SK-N-SH (cell line): ENCODE results near the gene APRT. TPM values are rescaled to one million over a fixed set of nuclear protein-coding genes. Genes with fewer than 3 reads are reported as not detected.

ENCODE experiments used
- CTCF ChIA-PET: fragments of 300-600, 350-600 bp; formaldehyde crosslinking; extraction: SDS; loops from one replicate; lab custom pipeline; 2021; lab: Yijun Ruan, JAX
- POLR2A ChIA-PET: fragments of 350-600 bp; sonication (Branson Sonifier 250); formaldehyde crosslinking; extraction: SDS; loops from one replicate; lab custom pipeline; 2020; ENCODE audit warnings: antibody characterized with exemption, inconsistent platforms; lab: Yijun Ruan, JAX
- DNase-seq: peaks from one replicate; pipeline ENCODE4 v3.0.0; 2012
- H2AFZ ChIP-seq: fragments of 200-600 bp; sonication (generic); 2 replicates; pipeline ENCODE4 v1.8.1; 2016; ENCODE audit warnings: antibody characterized with exemption, mild to moderate bottlenecking, low read depth
- H3F3A ChIP-seq: fragments of 200-600 bp; sonication (generic); replicated peaks from 2 replicates; pipeline ENCODE3; 2016; ENCODE audit warnings: antibody characterized with exemption, mild to moderate bottlenecking; ENCODE audit not compliant: insufficient read depth
- H3K27ac ChIP-seq, 2 experiments: fragments of 200-500 bp in 1 of 2; fragments of 200-600 bp in 1 of 2; sonication (Bioruptor generic) in 1 of 2; sonication (generic), shearing (Covaris generic) in 1 of 2; 2 replicates each; pipeline versions ENCODE4 v1.5.1 to v1.6.1; 2014 to 2016; ENCODE audit warnings: low read depth in 2 of 2, inconsistent platforms in 1 of 2, low read length in 1 of 2, mild to moderate bottlenecking in 1 of 2, mixed read lengths in 1 of 2
- H3K27me3 ChIP-seq: fragments of 200-600 bp; sonication (generic), shearing (Covaris generic); 2 replicates; pipeline ENCODE4 v1.6.1; 2016; ENCODE audit warnings: mixed run types; ENCODE audit not compliant: insufficient read depth
- H3K36me3 ChIP-seq, 2 experiments: fragments of 200-500 bp in 1 of 2; fragments of 200-600 bp in 1 of 2; sonication (Bioruptor generic) in 1 of 2; sonication (generic) in 1 of 2; replicated peaks in 1 of 2; 2 replicates each; pipeline versions ENCODE3 to v1.5.1; 2014 to 2016; ENCODE audit warnings: low read length in 1 of 2, mild to moderate bottlenecking in 1 of 2; ENCODE audit not compliant: insufficient read depth in 2 of 2, control insufficient read depth in 1 of 2
- H3K4me1 ChIP-seq, 2 experiments: fragments of 200-500 bp in 1 of 2; fragments of 200-600 bp in 1 of 2; sonication (Bioruptor generic) in 1 of 2; sonication (generic), shearing (Covaris generic) in 1 of 2; 2 replicates each; pipeline versions ENCODE4 v1.5.1 to v1.6.1; 2014 to 2016; ENCODE audit warnings: low read depth in 1 of 2, low read length in 1 of 2, mixed run types in 1 of 2; ENCODE audit not compliant: insufficient read depth in 2 of 2, control insufficient read depth in 1 of 2
- H3K4me2 ChIP-seq: fragments of 200-600 bp; sonication (generic), shearing (Covaris generic); 2 replicates; pipeline ENCODE4 v1.6.1; 2017; ENCODE audit warnings: mixed run types
- H3K4me3 ChIP-seq, 2 experiments: fragments of 200-500 bp in 1 of 2; fragments of 200-600 bp in 1 of 2; sonication (Bioruptor generic) in 1 of 2; sonication (generic), shearing (Covaris generic) in 1 of 2; 2 replicates each; pipeline versions ENCODE4 v1.5.1 to v1.8.1; 2014 to 2016; ENCODE audit warnings: low read depth in 2 of 2, inconsistent platforms in 1 of 2, low read length in 1 of 2, mild to moderate bottlenecking in 1 of 2, mixed read lengths in 1 of 2, moderate library complexity in 1 of 2
- H3K79me2 ChIP-seq: fragments of 200-600 bp; sonication (generic); 2 replicates; pipeline ENCODE4 v1.8.1; 2017; ENCODE audit warnings: mild to moderate bottlenecking; ENCODE audit not compliant: insufficient read depth
- H3K9ac ChIP-seq: fragments of 200-600 bp; sonication (generic); 2 replicates; pipeline ENCODE4 v1.6.1; 2017; ENCODE audit warnings: mixed run types
- H3K9me2 ChIP-seq: fragments of 200-600 bp; sonication (generic); 2 replicates; pipeline ENCODE4 v1.6.1; 2017; ENCODE audit warnings: mixed run types
- H3K9me3 ChIP-seq: fragments of 200-600 bp; sonication (generic); 2 replicates; pipeline ENCODE4 v1.6.1; 2017; ENCODE audit warnings: mixed run types, mild to moderate bottlenecking, moderate library complexity
- H4K20me1 ChIP-seq: fragments of 200-600 bp; sonication (generic); 2 replicates; pipeline ENCODE4 v1.6.1; 2017; ENCODE audit warnings: mild to moderate bottlenecking, mixed run types; ENCODE audit not compliant: insufficient read depth
- CHD2 ChIP-seq: fragments of 150-350 bp; IDR thresholded peaks from 2 replicates; pipeline ENCODE4 v1.6.1; 2018; ENCODE audit warnings: low read length; ENCODE audit not compliant: partially characterized antibody
- ELF1 ChIP-seq: IDR thresholded peaks from 2 replicates; pipeline ENCODE4 v1.4.0; 2012
- FOSL2 ChIP-seq: IDR thresholded peaks from 2 replicates; pipeline ENCODE4 v1.4.0; 2012; ENCODE audit warnings: low read depth, mild to moderate bottlenecking, moderate library complexity, borderline replicate concordance
- FOXJ3 ChIP-seq: sonication (generic); formaldehyde crosslinking; IDR thresholded peaks from 2 replicates; pipeline ENCODE4 v1.5.1; 2020; ENCODE audit warnings: mild to moderate bottlenecking, missing genetic modification reagents
- GATA2 ChIP-seq: sonication (generic); formaldehyde crosslinking; IDR thresholded peaks from 2 replicates; pipeline ENCODE4 v1.5.0; 2020; ENCODE audit warnings: mild to moderate bottlenecking, missing genetic modification reagents
- NFIC ChIP-seq: IDR thresholded peaks from 2 replicates; pipeline ENCODE4 v1.4.0; 2012; ENCODE audit warnings: borderline replicate concordance
- RAD21 ChIP-seq: IDR thresholded peaks from 2 replicates; pipeline ENCODE4 v1.6.1; 2012; ENCODE audit warnings: mild to moderate bottlenecking, low read length
- SIN3A ChIP-seq: IDR thresholded peaks from 2 replicates; pipeline ENCODE4 v1.6.1; 2012; ENCODE audit warnings: low read depth, mild to moderate bottlenecking, low read length, moderate library complexity, borderline replicate concordance
- TCF12 ChIP-seq: IDR thresholded peaks from 2 replicates; pipeline ENCODE4 v1.4.0; 2012
- TEAD4 ChIP-seq: IDR thresholded peaks from 2 replicates; pipeline ENCODE4 v1.4.0; 2012; ENCODE audit warnings: mild to moderate bottlenecking, borderline replicate concordance; ENCODE audit not compliant: insufficient read depth
- YY1 ChIP-seq: IDR thresholded peaks from 2 replicates; pipeline ENCODE4 v1.4.0; 2012; ENCODE audit warnings: low read depth, mild to moderate bottlenecking
- WGBS: methylation state at CpG from one replicate; pipeline ENCODE4 v1.1.6; 2017; ENCODE audit warnings: low lambda C conversion rate; 5-methylcytosine and 5-hydroxymethylcytosine counted together
- polyA plus RNA-seq, 3 experiments: library from polyadenylated mRNA; depleted of rRNA; stranded (reverse); fragments of >200 nt; gene quantifications; 2 replicates each; pipeline ENCODE4 v1.2.3, GENCODE V29; 2012
- TF ChIP-seq, protein P1 (sequence below): fragments of 200-600 bp; sonication (generic); IDR thresholded peaks from 2 replicates; pipeline ENCODE4 v1.6.1; 2017; ENCODE audit warnings: antibody characterized with exemption, mild to moderate bottlenecking, moderate library complexity

Gene APRT
- polyA plus RNA-seq, 1 of the 3 experiments (the other 2 are of a cell fraction), result 192 TPM

DNA sequence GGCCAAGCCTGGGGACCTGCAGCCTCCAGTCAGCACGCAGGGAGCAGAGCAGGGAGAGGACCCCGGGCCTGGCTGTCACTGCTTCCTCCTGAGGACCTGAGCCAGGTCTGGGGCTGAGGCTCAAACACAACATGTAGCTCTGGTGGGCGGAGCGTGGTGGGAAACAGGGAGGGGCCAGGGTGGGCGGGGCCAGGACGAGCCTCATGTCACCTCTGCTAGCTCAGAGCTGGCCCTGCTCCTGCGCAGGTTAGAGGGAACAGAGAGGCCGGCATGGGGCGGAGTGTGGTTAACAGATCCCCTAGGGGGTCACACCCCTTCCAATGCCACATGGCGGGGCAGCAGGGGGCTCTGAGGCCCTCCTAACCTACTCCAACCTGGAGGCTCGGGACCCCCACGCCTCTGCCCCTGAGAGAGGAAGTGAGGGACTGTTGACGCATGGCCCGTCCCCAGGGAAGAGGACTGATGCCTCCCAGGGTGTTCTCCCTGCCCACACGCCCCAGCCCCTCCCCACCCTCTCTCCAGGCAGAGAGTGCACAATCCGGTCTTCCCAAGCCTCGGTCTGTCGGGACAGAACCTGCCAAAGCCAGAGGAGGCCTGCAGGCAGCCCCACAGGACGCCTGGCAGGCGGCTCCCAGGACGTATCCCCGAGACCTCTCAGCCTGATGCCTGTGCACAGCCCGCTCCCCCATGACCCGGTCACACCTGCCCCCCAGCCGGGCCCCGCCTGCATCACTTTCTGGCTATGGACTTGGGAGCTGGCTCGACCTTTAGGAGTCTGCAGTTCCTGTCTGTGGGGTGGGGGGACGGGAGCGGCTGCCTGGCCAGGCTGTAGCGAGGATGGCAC, 41.9 kb downstream of the APRT start:
- H3K4me1 ChIP-seq, result peaks cover 35 to 67% of the 10 kb centered on the region in 2 experiments; a peak in 3 of 4 replicates
- H3K79me2 ChIP-seq, result peaks cover 94% of the 10 kb centered on the region
- H3K36me3 ChIP-seq, result no peaks in the 10 kb centered on the region
- no peaks in the 10 kb centered on the region for H3K27me3 ChIP-seq
- TF ChIP-seq TEAD4 (no peak), GATA2 (CRISPR knock-in tag) (no peak), FOSL2 (no peak), FOXJ3 (CRISPR knock-in tag) (no peak), TCF12 (no peak), ELF1 (no peak), RAD21 (no peak), SIN3A (no peak)
- TF ChIP-seq, protein P1, sequence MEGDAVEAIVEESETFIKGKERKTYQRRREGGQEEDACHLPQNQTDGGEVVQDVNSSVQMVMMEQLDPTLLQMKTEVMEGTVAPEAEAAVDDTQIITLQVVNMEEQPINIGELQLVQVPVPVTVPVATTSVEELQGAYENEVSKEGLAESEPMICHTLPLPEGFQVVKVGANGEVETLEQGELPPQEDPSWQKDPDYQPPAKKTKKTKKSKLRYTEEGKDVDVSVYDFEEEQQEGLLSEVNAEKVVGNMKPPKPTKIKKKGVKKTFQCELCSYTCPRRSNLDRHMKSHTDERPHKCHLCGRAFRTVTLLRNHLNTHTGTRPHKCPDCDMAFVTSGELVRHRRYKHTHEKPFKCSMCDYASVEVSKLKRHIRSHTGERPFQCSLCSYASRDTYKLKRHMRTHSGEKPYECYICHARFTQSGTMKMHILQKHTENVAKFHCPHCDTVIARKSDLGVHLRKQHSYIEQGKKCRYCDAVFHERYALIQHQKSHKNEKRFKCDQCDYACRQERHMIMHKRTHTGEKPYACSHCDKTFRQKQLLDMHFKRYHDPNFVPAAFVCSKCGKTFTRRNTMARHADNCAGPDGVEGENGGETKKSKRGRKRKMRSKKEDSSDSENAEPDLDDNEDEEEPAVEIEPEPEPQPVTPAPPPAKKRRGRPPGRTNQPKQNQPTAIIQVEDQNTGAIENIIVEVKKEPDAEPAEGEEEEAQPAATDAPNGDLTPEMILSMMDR, result no peak
- DNase-seq, result peak; percentile 76
- H3F3A ChIP-seq, result peaks cover 34% of the 10 kb centered on the region
- peaks cover 97% of the 10 kb centered on the region for H4K20me1 ChIP-seq
- no peaks in the 10 kb centered on the region for H3K9me3 ChIP-seq
- 44% methylated on average over 20 of the region's 30 CpGs for WGBS
- CTCF ChIA-PET, result interaction anchor here (0.7 to 30.9 kb wide), 7 partner anchors 10 to 285 kb away, joined by 3 to 540 read pairs (median 6); no protein-coding TSS in a partner anchor
- H3K4me3 ChIP-seq, result peak overlapping the region; percentile 11 to 24; a peak in 2 of 4 replicates
- no peak overlapping the region for H2AFZ ChIP-seq
- POLR2A ChIA-PET, result no interaction called here
- H3K4me2 ChIP-seq, result peak overlapping the region; percentile 79
- peak overlapping the region; percentile 42; the same call in 1 of the 2 replicates for H3K9ac ChIP-seq
- H3K27ac ChIP-seq, result peak overlapping the region in 1 of 2 experiments; percentile 88; a peak in 3 of 4 replicates
- H3K9me2 ChIP-seq, result no peaks in the 10 kb centered on the region

DNA sequence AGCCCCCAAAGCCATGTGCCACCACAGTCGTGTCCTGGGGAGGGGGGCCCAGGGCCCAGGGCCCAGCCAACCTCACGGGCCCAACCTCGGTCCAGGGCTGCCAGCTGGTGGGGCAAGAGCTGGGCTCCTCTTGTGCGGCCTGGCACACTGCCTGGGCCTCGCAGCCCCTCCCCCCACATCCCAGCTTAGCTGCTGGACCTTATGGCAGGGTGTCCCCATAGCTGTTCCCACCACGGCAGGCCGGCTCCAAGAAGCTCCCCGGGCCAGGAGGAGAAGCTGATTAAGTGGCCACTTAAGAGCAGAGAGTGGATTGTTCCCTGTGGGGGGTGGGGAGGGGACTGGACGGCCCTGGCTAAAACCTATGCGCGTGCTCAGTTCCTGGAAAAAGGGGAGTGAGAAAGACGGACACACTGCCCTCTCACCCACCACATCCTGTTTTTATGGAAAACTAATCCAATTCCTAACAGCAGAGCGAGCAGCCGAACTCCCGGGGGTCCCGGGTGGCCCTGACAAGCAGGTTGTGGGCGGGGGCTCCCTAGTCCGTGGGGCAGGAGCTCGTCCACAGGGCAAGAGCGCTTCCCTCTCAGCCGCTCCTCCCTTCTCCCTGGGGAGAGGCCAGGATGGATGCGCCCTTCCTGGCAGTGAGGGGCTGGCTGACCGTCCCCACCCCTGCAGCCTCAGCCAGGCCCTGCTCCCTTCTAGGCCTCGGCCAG, 43.5 kb downstream of the APRT start:
- no peak overlapping the region; a peak in 1 of 4 replicates for H3K4me3 ChIP-seq

More for the DNA sequence above, 43.5 kb downstream of the APRT start:
- peak; percentile 70 for DNase-seq
- Histone ChIP-seq H3K27me3 (no peaks in the 10 kb centered on the region), H4K20me1 (peaks cover 94% of the 10 kb centered on the region), H3K36me3 (peaks cover 0 to 3% of the 10 kb centered on the region in 2 experiments), H2AFZ (no peak overlapping the region), H3K4me2 (peak overlapping the region; percentile 14; the same call in 1 of the 2 replicates), H3K9me3 (no peaks in the 10 kb centered on the region), H3K9ac (0 out of 2 replicates have a peak overlapping the region, but pooled peaks have one; percentile 14), H3K79me2 (peaks cover 94% of the 10 kb centered on the region), H3F3A (peaks cover 19% of the 10 kb centered on the region), H3K9me2 (no peaks in the 10 kb centered on the region), H3K27ac (no peak overlapping the region), H3K4me1 (peaks cover 35 to 56% of the 10 kb centered on the region in 2 experiments; a peak in 3 of 4 replicates)
- TF ChIP-seq NFIC (peak; percentile 67), CHD2 (peak; percentile 18), YY1 (no peak), TCF12 (0 out of 2 replicates have a peak, but pooled peaks have one; percentile 7)
- ChIA-PET POLR2A (no interaction called here), CTCF (interaction anchor here (13.8 to 30.9 kb wide), 2 partner anchors 12 to 28 kb away, joined by 93 to 540 read pairs; no protein-coding TSS in a partner anchor)
- WGBS, result 67% methylated on average over 17 of the region's 24 CpGs
